Keratinocyte (primary cell): ENCODE measurements around the gene GABRR2. TPM values are rescaled to one million over a fixed set of nuclear protein-coding genes. Genes with fewer than 3 reads are reported as not detected.

Experiments used
- DNase-seq: peaks from one replicate; pipeline ENCODE4 v3.0.0-alpha.2; 2011; ENCODE audit warnings: low read depth, missing footprints, low spot score
- FAIRE-seq: peaks from 2 replicates; lab custom pipeline; 2011; peaks lifted over from hg19 to GRCh38; lab: Jason Lieb, UNC
- H2AFZ ChIP-seq: 2 replicates; pipeline ENCODE4 v1.6.0; 2012; ENCODE audit warnings: low read length, control low read depth, inconsistent platforms; ENCODE audit not compliant: control insufficient read depth
- H3K27ac ChIP-seq: 2 replicates; pipeline ENCODE4 v1.5.1; 2011; ENCODE audit warnings: low read length; ENCODE audit not compliant: control insufficient read depth, insufficient read depth
- H3K27me3 ChIP-seq: 3 replicates; pipeline ENCODE4 v1.6.0; 2011; ENCODE audit warnings: low read length; ENCODE audit not compliant: control insufficient read depth, insufficient read depth; ENCODE audit errors: extremely low read depth
- H3K36me3 ChIP-seq, 2 experiments: 2 replicates in 1 of 2; 3 replicates in 1 of 2; pipeline ENCODE4 v1.5.1; 2011; ENCODE audit warnings: low read length in 2 of 2, mild to moderate bottlenecking in 1 of 2; ENCODE audit not compliant: control insufficient read depth in 2 of 2, insufficient read depth in 2 of 2; ENCODE audit errors: extremely low read depth in 1 of 2
- H3K4me1 ChIP-seq: 3 replicates; pipeline ENCODE4 v1.5.1; 2011; ENCODE audit warnings: low read length; ENCODE audit not compliant: control insufficient read depth, insufficient read depth; ENCODE audit errors: extremely low read depth
- H3K4me2 ChIP-seq: 3 replicates; pipeline ENCODE4 v1.6.0; 2011; ENCODE audit warnings: low read depth, low read length; ENCODE audit not compliant: control insufficient read depth, insufficient read depth; ENCODE audit errors: extremely low read depth
- H3K4me3 ChIP-seq, 3 experiments: fragments of 200-600 bp in 1 of 3; sonication (generic) in 1 of 3; 2 replicates in 2 of 3; 3 replicates in 1 of 3; pipeline ENCODE4 v1.5.1; 2011 to 2016; ENCODE audit warnings: low read length in 3 of 3, mild to moderate bottlenecking in 3 of 3, control low read depth in 2 of 3, inconsistent platforms in 1 of 3, low read depth in 1 of 3, mixed read lengths in 1 of 3, mixed run types in 1 of 3, moderate library complexity in 1 of 3; ENCODE audit not compliant: control insufficient read depth in 2 of 3, insufficient read depth in 2 of 3; ENCODE audit errors: extremely low read depth in 1 of 3
- H3K79me2 ChIP-seq: 2 replicates; pipeline ENCODE4 v1.6.0; 2012; ENCODE audit warnings: low read length; ENCODE audit not compliant: control insufficient read depth, insufficient read depth
- H3K9ac ChIP-seq: 3 replicates; pipeline ENCODE4 v1.6.0; 2011; ENCODE audit warnings: low read length; ENCODE audit not compliant: control insufficient read depth, insufficient read depth; ENCODE audit errors: extremely low read depth
- H3K9me1 ChIP-seq: 3 replicates; pipeline ENCODE4 v1.6.0; 2011; ENCODE audit warnings: low read length; ENCODE audit not compliant: control insufficient read depth, insufficient read depth; ENCODE audit errors: extremely low read depth
- H3K9me3 ChIP-seq: 2 replicates; pipeline ENCODE4 v1.5.1; 2012; ENCODE audit warnings: low read depth, low read length; ENCODE audit not compliant: control insufficient read depth
- H4K20me1 ChIP-seq: 3 replicates; pipeline ENCODE4 v1.6.0; 2011; ENCODE audit warnings: low read length; ENCODE audit not compliant: control insufficient read depth, insufficient read depth; ENCODE audit errors: extremely low read depth
- CTCF ChIP-seq, 3 experiments: IDR thresholded peaks in 1 of 3; conservative IDR thresholded peaks in 1 of 3; optimal IDR thresholded peaks in 1 of 3; 2 replicates in 2 of 3; 3 replicates in 1 of 3; pipeline versions ENCODE3 to v1.5.1; 2011; ENCODE audit warnings: low read length in 3 of 3, mild to moderate bottlenecking in 3 of 3, moderate library complexity in 2 of 3, control low read depth in 1 of 3, inconsistent platforms in 1 of 3; ENCODE audit not compliant: insufficient read depth in 2 of 3; ENCODE audit errors: extremely low read depth in 1 of 3
- EZH2 ChIP-seq: IDR thresholded peaks from one replicate; pipeline ENCODE4 v1.6.1; 2012; ENCODE audit warnings: inconsistent platforms, mild to moderate bottlenecking, low read length, moderate library complexity
- dilution Hi-C: fragments of 300-500 bp; cut with MboI; formaldehyde crosslinking; loops from one replicate; pipeline ENCODE4 v1.7.0; 2020; ENCODE audit warnings: low sequenced_read_pairs; ENCODE audit not compliant: extremely low pct_ligation_motif_present
- polyA plus RNA-seq, 5 experiments: library from polyadenylated mRNA; depleted of rRNA in 3 of 5; stranded (reverse) in 3 of 5; stranded (forward) in 1 of 5; unstranded in 1 of 5; fragments of >200 nt; gene quantifications; 1 replicate in 1 of 5; 2 replicates in 3 of 5; 3 replicates in 1 of 5; pipeline versions ENCODE4 v1.2.1 to v1.2.3, GENCODE V29; 2011 to 2012; ENCODE audit warnings: missing spikeins in 2 of 5, low read depth in 1 of 5, low replicate concordance in 1 of 5

The GABRR2 gene
- polyA plus RNA-seq, 1 donor (not counting 4 experiments of a cell fraction or from before 2014, with no cell fraction given) = 0.03 TPM

- Histone ChIP-seq H3K4me2 (no peak overlapping the region), H3K9me3 (no peaks in the 10 kb centered on the region), H3K27me3 (peaks cover 44% of the 10 kb centered on the region), H3K9ac (no peak overlapping the region), H4K20me1 (no peaks in the 10 kb centered on the region), H3K9me1 (no peaks in the 10 kb centered on the region), H3K4me3 (no peak overlapping the region), H2AFZ (no peak overlapping the region), H3K79me2 (no peaks in the 10 kb centered on the region), H3K27ac (no peak overlapping the region), H3K36me3 (no peaks in the 10 kb centered on the region), H3K4me1 (no peaks in the 10 kb centered on the region)
- dilution Hi-C loops = no loop called here
- DNase-seq = no peak
- no peak for FAIRE-seq
- no peak for TF ChIP-seq EZH2
- no peak for TF ChIP-seq CTCF (optimal IDR thresholded peaks at IDR 0.05 in 1 of 3, IDR thresholded peaks at IDR 0.05 in 1 of 3, conservative IDR thresholded peaks at IDR 0.05 in 1 of 3; ENCODE audit: extremely low read depth in 1 of 3, insufficient read depth in 2 of 3, low read length in 3 of 3)
Measured at GRCh38 chr6:89282749-89283148, 32.4 kb downstream of the GABRR2 start.

- peak; percentile 52 to 72 (median 54) for TF ChIP-seq CTCF (optimal IDR thresholded peaks at IDR 0.05 in 1 of 3, IDR thresholded peaks at IDR 0.05 in 1 of 3, conservative IDR thresholded peaks at IDR 0.05 in 1 of 3; ENCODE audit: extremely low read depth in 1 of 3, insufficient read depth in 2 of 3, low read length in 3 of 3)
- no peak for TF ChIP-seq EZH2
- Histone ChIP-seq H3K9ac (no peak overlapping the region), H3K4me2 (no peak overlapping the region), H3K27me3 (peaks cover 39% of the 10 kb centered on the region), H3K9me3 (no peaks in the 10 kb centered on the region), H4K20me1 (no peaks in the 10 kb centered on the region), H3K79me2 (no peaks in the 10 kb centered on the region), H2AFZ (no peak overlapping the region), H3K27ac (no peak overlapping the region), H3K4me1 (no peaks in the 10 kb centered on the region), H3K4me3 (no peak overlapping the region), H3K9me1 (no peaks in the 10 kb centered on the region), H3K36me3 (no peaks in the 10 kb centered on the region)
- dilution Hi-C loops = no loop called here
- DNase-seq (no peak), FAIRE-seq (no peak)
Measured at GRCh38 chr6:89281779-89282246, 33.3 kb downstream of the GABRR2 start.
